SU-DHL-6 (cell line): Measurements from ENCODE around the gene AMZ2.

Experiments
- H2AFZ ChIP-seq: fragments of 200-600 bp; sonication (generic); 2 replicates; pipeline ENCODE4 v1.6.1; 2014; ENCODE audit warnings: low read depth, mild to moderate bottlenecking, moderate library complexity, mixed read lengths, antibody characterized with exemption, low read length; ENCODE audit not compliant: severe bottlenecking
- H3F3A ChIP-seq: fragments of 200-600 bp; shearing (Covaris generic); 2 replicates; pipeline ENCODE4 v1.6.0; 2016; ENCODE audit warnings: antibody characterized with exemption, mild to moderate bottlenecking; ENCODE audit not compliant: insufficient read depth
- H3K27ac ChIP-seq: fragments of 200-600 bp; sonication (generic); 2 replicates; pipeline ENCODE4 v1.5.1; 2016; ENCODE audit warnings: low read depth, mild to moderate bottlenecking, low read length, moderate library complexity, mixed read lengths
- H3K27me3 ChIP-seq: fragments of 200-600 bp; sonication (generic), shearing (Covaris generic); 2 replicates; pipeline ENCODE4 v1.6.0; 2014; ENCODE audit warnings: mild to moderate bottlenecking, low read length
- H3K36me3 ChIP-seq: fragments of 200-600 bp; sonication (generic); 2 replicates; pipeline ENCODE4 v1.6.1; 2014; ENCODE audit warnings: mild to moderate bottlenecking, low read length, mixed read lengths
- H3K4me2 ChIP-seq: fragments of 300-600, 200-600 bp; shearing (Covaris generic), sonication (generic); 2 replicates; pipeline ENCODE4 v1.6.0; 2014; ENCODE audit warnings: low read length, low read depth, mild to moderate bottlenecking; ENCODE audit not compliant: poor library complexity, severe bottlenecking
- H3K4me3 ChIP-seq: fragments of 200-600 bp; sonication (generic); 2 replicates; pipeline ENCODE4 v1.5.1; 2014; ENCODE audit warnings: antibody characterized with exemption, low read length, mild to moderate bottlenecking, mixed read lengths; ENCODE audit not compliant: insufficient read depth, poor library complexity, severe bottlenecking
- H3K79me2 ChIP-seq: fragments of 200-600 bp; sonication (generic); 2 replicates; pipeline ENCODE4 v1.6.1; 2014; ENCODE audit warnings: mild to moderate bottlenecking, low read length, moderate library complexity; ENCODE audit not compliant: insufficient read depth
- H3K9ac ChIP-seq: fragments of 200-600 bp; sonication (generic); 2 replicates; pipeline ENCODE4 v1.7.0; 2014; ENCODE audit warnings: mild to moderate bottlenecking, low read length
- H3K9me2 ChIP-seq: fragments of 200-600 bp; sonication (generic); replicated peaks from 2 replicates; pipeline ENCODE4 v1.6.1; 2014; ENCODE audit warnings: low read length; ENCODE audit not compliant: insufficient read depth
- H3K9me3 ChIP-seq: fragments of 200-600 bp; sonication (generic); 2 replicates; pipeline ENCODE4 v1.6.1; 2014; ENCODE audit warnings: low read length, mixed read lengths; ENCODE audit not compliant: insufficient read depth
- H4K20me1 ChIP-seq: fragments of 200-600 bp; sonication (generic); 2 replicates; pipeline ENCODE4 v1.6.1; 2014; ENCODE audit warnings: low read depth, mild to moderate bottlenecking, antibody characterized with exemption, low read length, moderate library complexity, mixed read lengths
- CTCF ChIP-seq: fragments of 200-600 bp; sonication (generic); IDR thresholded peaks from one replicate; pipeline ENCODE4 v1.5.1; 2017; ENCODE audit warnings: antibody characterized with exemption, mild to moderate bottlenecking, low read length, moderate library complexity; ENCODE audit not compliant: insufficient read depth, poor library complexity, severe bottlenecking
- EZH2phosphoT487 ChIP-seq: fragments of 200-600 bp; sonication (generic), shearing (Covaris generic); conservative IDR thresholded peaks from 2 replicates; pipeline ENCODE4 v1.6.1; 2018; ENCODE audit warnings: mild to moderate bottlenecking, antibody characterized with exemption, low read length, moderate library complexity, mixed read lengths

The AMZ2 gene

GRCh38 chr17:68239632-68240366 lies 8.0 kb upstream of the AMZ2 start:
- Histone ChIP-seq H3K27ac (peak overlapping the region; percentile 99), H3K36me3 (no peaks in the 10 kb centered on the region), H3K27me3 (no peaks in the 10 kb centered on the region), H3K4me3 (peak overlapping the region; percentile 19), H2AFZ (no peak overlapping the region), H3K79me2 (peaks cover 15% of the 10 kb centered on the region; the same call in 1 of the 2 replicates), H3K9ac (peak overlapping the region; percentile 65), H3K9me2 (no peaks in the 10 kb centered on the region), H3K4me2 (peak overlapping the region; percentile 79), H4K20me1 (no peaks in the 10 kb centered on the region), H3K9me3 (no peaks in the 10 kb centered on the region), H3F3A (peaks cover 67% of the 10 kb centered on the region)
- TF ChIP-seq CTCF (no peak), EZH2phosphoT487 (no peak)

- Histone ChIP-seq H3K9me2 (no peaks in the 10 kb centered on the region), H3K9me3 (no peaks in the 10 kb centered on the region), H4K20me1 (no peaks in the 10 kb centered on the region), H3K27me3 (no peaks in the 10 kb centered on the region), H3F3A (peaks cover 64% of the 10 kb centered on the region), H2AFZ (no peak overlapping the region), H3K36me3 (no peaks in the 10 kb centered on the region), H3K4me3 (peak overlapping the region; percentile 72), H3K4me2 (peak overlapping the region; percentile 75), H3K79me2 (peaks cover 31% of the 10 kb centered on the region; the same call in 1 of the 2 replicates), H3K9ac (peak overlapping the region; percentile 97), H3K27ac (peak overlapping the region; percentile 98)
- TF ChIP-seq EZH2phosphoT487 (no peak), CTCF (no peak)
Measured at GRCh38 chr17:68246271-68247028, 1.4 kb upstream of the AMZ2 start.

- peak overlapping the region; percentile 97 for H3K9ac ChIP-seq
- no peak overlapping the region for H2AFZ ChIP-seq
- peak overlapping the region; percentile 98 for H3K27ac ChIP-seq
- H3K4me3 ChIP-seq, result peak overlapping the region; percentile 71
- no peaks in the 10 kb centered on the region for H3K9me2 ChIP-seq
- peaks cover 43% of the 10 kb centered on the region for H3K79me2 ChIP-seq
- H3K36me3 ChIP-seq, result 0 out of 2 replicates have a peak, but pooled peaks cover 8% of the 10 kb centered on the region
- peak overlapping the region; percentile 92 for H3K4me2 ChIP-seq
- peaks cover 71% of the 10 kb centered on the region for H3F3A ChIP-seq
- H3K27me3 ChIP-seq, result no peaks in the 10 kb centered on the region
- no peaks in the 10 kb centered on the region for H4K20me1 ChIP-seq
- no peaks in the 10 kb centered on the region for H3K9me3 ChIP-seq
- no peak for TF ChIP-seq CTCF
- no peak for TF ChIP-seq EZH2phosphoT487
Measured at GRCh38 chr17:68248199-68248825, 469 bp downstream of the AMZ2 start.
